Ishikawa (cell line): ENCODE measurements around the gene KRTAP25-1.

Source experiments
- CEBPB ChIP-seq: IDR thresholded peaks from 2 replicates; pipeline ENCODE4 v1.6.1; 2012
- EGR1 ChIP-seq: IDR thresholded peaks from 2 replicates; pipeline ENCODE4 v1.6.1; 2012
- EP300 ChIP-seq: IDR thresholded peaks from 2 replicates; pipeline ENCODE4 v1.6.1; 2012; ENCODE audit warnings: borderline replicate concordance
- FOXM1 ChIP-seq: IDR thresholded peaks from 2 replicates; pipeline ENCODE4 v1.6.1; 2012; ENCODE audit warnings: low read depth, borderline replicate concordance
- RAD21 ChIP-seq: IDR thresholded peaks from 2 replicates; pipeline ENCODE4 v1.6.1; 2012; ENCODE audit warnings: low read depth
- TF ChIP-seq, protein P1 (sequence below): IDR thresholded peaks from 2 replicates; pipeline ENCODE4 v1.6.1; 2012; ENCODE audit warnings: low read depth, mild to moderate bottlenecking
- TF ChIP-seq, protein P2 (sequence below): IDR thresholded peaks from 2 replicates; pipeline ENCODE4 v1.6.1; 2012
- TF ChIP-seq, protein P3 (sequence below): IDR thresholded peaks from 2 replicates; pipeline ENCODE4 v1.6.1; 2012

DNA sequence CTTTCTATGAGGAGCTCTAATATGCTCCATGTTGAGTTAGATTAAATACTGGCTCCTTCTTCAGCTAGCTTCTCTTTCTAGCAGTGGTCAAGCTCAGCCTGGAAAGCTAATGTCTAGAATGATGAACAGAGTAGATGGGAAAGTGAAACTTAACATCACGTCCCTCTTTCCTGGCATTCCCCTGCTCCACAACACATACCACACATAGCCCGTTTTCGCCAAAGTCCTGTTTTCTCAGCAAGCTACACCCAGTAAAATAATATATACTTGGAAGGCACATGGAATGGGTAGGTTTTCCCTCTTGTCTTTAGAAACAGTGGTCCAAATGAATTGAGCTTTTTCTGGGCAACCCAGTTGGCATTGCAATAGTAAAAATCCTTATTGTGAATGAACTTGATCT is 44.4 kb upstream of the KRTAP25-1 start:
- TF ChIP-seq, protein P1, sequence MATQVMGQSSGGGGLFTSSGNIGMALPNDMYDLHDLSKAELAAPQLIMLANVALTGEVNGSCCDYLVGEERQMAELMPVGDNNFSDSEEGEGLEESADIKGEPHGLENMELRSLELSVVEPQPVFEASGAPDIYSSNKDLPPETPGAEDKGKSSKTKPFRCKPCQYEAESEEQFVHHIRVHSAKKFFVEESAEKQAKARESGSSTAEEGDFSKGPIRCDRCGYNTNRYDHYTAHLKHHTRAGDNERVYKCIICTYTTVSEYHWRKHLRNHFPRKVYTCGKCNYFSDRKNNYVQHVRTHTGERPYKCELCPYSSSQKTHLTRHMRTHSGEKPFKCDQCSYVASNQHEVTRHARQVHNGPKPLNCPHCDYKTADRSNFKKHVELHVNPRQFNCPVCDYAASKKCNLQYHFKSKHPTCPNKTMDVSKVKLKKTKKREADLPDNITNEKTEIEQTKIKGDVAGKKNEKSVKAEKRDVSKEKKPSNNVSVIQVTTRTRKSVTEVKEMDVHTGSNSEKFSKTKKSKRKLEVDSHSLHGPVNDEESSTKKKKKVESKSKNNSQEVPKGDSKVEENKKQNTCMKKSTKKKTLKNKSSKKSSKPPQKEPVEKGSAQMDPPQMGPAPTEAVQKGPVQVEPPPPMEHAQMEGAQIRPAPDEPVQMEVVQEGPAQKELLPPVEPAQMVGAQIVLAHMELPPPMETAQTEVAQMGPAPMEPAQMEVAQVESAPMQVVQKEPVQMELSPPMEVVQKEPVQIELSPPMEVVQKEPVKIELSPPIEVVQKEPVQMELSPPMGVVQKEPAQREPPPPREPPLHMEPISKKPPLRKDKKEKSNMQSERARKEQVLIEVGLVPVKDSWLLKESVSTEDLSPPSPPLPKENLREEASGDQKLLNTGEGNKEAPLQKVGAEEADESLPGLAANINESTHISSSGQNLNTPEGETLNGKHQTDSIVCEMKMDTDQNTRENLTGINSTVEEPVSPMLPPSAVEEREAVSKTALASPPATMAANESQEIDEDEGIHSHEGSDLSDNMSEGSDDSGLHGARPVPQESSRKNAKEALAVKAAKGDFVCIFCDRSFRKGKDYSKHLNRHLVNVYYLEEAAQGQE, result no peak
- no peak for TF ChIP-seq EP300
- TF ChIP-seq RAD21, result no peak
- no peak for TF ChIP-seq FOXM1
- no peak for TF ChIP-seq EGR1
- TF ChIP-seq, protein P2, sequence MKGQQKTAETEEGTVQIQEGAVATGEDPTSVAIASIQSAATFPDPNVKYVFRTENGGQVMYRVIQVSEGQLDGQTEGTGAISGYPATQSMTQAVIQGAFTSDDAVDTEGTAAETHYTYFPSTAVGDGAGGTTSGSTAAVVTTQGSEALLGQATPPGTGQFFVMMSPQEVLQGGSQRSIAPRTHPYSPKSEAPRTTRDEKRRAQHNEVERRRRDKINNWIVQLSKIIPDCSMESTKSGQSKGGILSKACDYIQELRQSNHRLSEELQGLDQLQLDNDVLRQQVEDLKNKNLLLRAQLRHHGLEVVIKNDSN, result no peak
- TF ChIP-seq, protein P3, sequence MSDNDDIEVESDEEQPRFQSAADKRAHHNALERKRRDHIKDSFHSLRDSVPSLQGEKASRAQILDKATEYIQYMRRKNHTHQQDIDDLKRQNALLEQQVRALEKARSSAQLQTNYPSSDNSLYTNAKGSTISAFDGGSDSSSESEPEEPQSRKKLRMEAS, result no peak
- TF ChIP-seq CEBPB, result no peak
